ENCODE data around the gene BTBD9.

Gene BTBD9

DNA sequence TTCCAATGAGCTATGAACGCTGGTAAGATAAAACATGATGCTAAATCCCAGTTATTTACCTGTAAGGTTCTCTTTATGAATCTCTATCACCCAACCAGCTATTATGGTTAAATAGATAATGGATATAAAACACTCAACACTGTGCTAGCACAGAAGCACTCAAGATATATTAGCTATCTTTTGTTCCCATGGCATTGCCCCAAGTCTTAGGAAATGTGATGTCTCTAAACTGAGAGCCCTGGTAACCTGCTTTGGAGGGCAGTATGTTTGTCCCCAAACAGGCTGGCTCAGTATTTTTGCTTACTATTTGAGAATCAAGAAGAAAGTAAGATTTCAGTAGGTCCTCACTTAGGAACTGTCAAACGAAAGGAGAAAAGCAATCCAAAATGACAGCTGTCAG is 90.5 kb downstream of the BTBD9 start:
- TF ChIP-seq, protein P1, sequence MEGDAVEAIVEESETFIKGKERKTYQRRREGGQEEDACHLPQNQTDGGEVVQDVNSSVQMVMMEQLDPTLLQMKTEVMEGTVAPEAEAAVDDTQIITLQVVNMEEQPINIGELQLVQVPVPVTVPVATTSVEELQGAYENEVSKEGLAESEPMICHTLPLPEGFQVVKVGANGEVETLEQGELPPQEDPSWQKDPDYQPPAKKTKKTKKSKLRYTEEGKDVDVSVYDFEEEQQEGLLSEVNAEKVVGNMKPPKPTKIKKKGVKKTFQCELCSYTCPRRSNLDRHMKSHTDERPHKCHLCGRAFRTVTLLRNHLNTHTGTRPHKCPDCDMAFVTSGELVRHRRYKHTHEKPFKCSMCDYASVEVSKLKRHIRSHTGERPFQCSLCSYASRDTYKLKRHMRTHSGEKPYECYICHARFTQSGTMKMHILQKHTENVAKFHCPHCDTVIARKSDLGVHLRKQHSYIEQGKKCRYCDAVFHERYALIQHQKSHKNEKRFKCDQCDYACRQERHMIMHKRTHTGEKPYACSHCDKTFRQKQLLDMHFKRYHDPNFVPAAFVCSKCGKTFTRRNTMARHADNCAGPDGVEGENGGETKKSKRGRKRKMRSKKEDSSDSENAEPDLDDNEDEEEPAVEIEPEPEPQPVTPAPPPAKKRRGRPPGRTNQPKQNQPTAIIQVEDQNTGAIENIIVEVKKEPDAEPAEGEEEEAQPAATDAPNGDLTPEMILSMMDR (IDR thresholded peaks at IDR 0.05), result no peak

DNA sequence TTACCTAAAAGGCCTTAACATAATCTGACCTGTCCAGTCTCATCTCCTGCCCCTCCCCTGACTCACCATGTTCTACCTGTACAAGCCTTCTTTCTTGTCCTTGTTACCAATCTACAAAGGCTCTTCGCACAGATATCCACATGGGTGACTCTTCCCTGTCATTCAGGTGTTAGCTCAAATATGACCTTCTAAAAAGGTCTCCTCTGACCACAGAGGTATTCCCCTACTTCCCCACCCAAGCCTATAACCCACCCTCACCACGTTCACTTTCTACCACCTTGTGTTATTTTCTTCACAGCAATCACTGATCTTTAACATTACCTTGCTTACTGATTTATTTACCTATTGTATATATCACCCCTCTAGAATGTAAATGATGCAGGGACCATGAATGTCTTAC is 96.7 kb downstream of the BTBD9 start:
- TF ChIP-seq, protein P1 (IDR thresholded peaks at IDR 0.05), result no peak

DNA sequence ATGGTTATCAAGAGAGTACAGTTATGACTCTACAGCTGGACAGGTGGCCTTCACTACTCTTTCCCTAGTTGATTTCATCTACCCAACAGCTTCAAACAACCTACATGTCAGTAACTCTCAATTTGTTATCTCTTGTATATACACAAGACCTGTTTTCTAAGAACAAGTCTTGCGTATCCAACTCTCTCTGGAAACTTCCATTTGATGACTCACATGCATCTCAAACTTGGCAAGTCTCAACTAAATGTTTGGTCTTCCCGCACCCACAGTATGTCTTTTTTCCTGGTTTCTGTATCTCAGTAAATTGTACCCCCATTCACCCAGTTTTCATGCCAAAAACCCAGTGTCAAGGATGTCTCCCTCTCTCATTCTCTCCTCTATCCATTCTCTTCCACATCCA is 97.7 kb downstream of the BTBD9 start:
- TF ChIP-seq, protein P1 (IDR thresholded peaks at IDR 0.05), result no peak

DNA sequence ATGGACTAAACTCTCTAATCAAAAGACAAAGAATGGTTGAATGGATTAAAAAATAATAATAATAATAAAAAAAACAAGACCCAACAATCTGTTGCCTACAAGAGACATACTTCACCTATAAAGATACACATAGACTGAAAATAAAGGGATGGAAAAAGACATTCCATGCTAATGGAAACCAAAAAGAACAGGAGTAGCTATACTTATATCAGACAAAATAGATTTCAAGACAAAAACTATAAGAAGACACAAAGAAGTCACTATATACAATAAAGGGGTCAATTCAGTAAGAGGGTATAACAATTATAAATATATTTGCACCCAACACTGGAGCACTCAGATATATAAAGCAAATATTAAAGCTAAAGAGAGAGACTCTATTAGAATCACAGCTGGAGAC is 106.7 kb downstream of the BTBD9 start:
- TF ChIP-seq, protein P1 (IDR thresholded peaks at IDR 0.05), result no peak

DNA sequence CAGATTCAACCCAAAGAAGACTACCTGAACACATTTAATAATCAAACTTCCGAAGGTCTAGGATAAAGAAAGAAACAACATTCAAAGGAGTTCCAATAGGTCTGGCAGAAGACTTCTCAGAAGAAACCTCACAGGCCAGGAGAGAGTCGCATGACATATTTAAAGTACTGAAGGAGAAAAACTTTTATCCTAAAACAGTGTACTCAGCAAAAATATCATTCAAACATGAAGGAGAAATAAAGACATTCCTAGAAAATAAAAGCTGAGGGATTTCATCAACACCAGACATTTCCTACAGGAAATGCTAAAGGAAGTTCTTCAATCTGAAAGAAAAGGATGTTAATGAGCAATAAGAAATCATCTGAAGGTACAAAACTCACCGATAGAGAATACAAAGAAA is 108.6 kb downstream of the BTBD9 start:
- TF ChIP-seq, protein P1 (IDR thresholded peaks at IDR 0.05), result no peak

DNA sequence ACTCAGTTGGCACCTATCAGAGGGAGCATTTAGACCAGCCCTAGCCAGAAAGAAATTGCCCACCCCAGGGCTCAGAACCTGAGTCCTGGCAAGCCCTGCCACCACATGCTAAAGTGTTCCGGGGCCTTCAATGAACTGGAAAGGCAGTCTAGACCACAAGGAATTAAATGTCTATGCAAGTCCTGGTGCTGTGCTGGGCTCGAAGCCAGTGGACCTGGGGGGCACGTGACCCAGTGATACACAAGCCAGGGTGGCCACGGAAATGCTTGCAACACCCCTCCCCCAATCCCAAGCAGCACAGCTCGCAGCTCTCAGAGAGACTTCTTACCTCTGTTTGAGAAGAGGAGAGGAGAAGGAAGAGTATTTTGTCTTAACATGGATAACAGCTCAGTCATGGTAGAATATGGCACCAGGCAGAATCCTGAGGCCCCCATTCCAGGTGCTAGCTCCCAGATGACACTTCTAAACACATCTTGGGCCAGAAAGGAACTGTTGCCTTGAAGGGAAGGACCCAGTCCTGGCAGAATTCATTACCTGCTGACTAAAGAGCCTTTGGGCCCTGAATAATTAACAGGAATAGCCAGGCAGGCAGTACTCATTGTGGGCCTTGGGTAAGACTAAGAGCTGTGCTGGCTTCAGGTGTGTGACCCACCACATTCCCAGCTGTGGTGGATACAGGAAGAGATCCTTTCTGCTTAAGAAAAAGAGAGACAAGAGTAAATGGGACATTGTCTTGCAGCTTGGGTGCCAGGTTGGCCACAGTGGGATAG is 111.3 kb downstream of the BTBD9 start:
- TF ChIP-seq, protein P1 (IDR thresholded peaks at IDR 0.05), result no peak

DNA sequence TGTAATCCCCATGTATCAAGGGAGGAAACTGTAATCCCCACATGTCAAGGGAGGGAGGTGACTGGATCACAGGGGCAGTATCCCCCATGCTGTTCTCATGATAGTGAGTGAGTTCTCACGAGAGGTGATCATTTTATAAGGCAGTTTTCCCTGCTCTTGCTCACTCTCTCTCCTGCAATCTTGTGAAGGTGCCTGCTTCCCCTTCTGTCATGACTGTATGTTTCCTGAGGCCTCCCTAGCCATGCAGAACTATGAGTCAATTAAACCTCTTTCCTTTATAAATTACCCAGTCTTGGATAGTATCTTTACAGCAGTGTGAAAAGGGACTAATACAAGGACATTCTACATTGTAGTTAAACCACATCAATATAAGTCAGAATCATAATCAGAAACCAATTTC is 112.4 kb downstream of the BTBD9 start:
- TF ChIP-seq, protein P1 (IDR thresholded peaks at IDR 0.05), result no peak

DNA sequence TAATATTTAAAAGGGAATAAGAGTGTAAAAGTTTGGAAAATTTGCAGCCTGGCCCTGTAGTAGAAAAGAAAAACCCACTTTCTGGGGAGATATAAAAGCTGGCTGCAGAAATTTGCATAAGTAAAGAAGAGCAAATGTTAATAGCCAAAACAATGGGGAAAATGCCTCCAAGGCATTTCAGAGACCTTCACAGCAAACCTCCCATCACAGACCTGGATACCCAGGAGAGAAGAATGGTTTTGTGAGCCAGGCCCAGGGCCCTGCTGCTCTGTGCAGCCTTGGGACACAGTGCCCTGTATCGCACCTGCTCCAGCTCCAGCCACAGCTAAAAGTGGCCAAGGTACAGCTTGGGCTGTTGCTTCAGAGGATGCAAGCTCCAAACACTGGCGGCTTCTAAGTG is 113.8 kb downstream of the BTBD9 start:
- TF ChIP-seq, protein P1 (IDR thresholded peaks at IDR 0.05), result no peak
